GM13976 (cell line): Measurements from ENCODE around the gene PTH1R.
"Not testable (repeated sequence)": the region's sequence is repeated elsewhere in the genome, so short reads cannot be mapped to it uniquely, and the experiment has no call there.

Experiments
- DNase-seq: peaks from one replicate; pipeline ENCODE4 v3.0.0; 2012; ENCODE audit warnings: low spot score
- in situ Hi-C: fragments of 300-500 bp; cut with MboI; formaldehyde crosslinking; loops from one replicate; pipeline ENCODE4 v1.12.0; 2022; ENCODE audit warnings: low sequenced_read_pairs, mixed read lengths, inconsistent platforms; ENCODE audit not compliant: unreplicated experiment
- TF ChIP-seq, protein P1 (sequence below): IDR thresholded peaks from 2 replicates; pipeline ENCODE4 v1.5.1; 2012; ENCODE audit warnings: borderline replicate concordance, mild to moderate bottlenecking; ENCODE audit not compliant: insufficient read depth; ENCODE audit errors: extremely low read depth, missing control alignments, control extremely low read depth

PTH1R gene

DNA sequence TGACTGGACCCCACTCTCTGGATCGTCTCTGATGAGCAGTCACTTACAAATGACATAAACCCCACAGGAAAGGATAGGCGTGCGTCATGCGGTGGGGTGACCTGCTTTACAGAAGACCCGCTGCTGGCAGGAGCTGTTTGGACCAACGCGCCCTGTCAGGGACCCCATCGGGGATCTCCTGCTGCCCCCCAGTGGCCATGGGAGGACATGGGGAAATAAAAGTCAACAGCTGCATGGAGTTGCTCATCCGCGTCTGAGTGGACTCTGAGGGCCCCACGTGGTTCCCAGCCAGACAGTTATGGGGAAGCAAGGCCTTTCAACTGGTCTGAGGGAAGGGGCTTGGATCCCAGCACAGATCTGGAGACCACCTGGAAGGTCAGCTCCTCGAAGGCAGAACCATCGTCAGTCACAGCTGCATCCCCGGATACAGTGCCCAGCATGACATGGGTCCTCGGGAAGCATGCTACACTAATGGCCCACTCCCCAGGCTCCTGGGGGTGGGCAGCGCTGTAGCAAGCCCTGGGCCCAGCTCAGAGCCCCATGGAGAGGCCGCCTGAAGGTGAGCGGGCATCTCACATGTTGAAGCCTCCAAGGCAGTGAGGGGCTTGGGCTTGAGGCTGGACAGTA, 32.1 kb downstream of the PTH1R start:
- DNase-seq, result peak; percentile 94
- TF ChIP-seq, protein P1, sequence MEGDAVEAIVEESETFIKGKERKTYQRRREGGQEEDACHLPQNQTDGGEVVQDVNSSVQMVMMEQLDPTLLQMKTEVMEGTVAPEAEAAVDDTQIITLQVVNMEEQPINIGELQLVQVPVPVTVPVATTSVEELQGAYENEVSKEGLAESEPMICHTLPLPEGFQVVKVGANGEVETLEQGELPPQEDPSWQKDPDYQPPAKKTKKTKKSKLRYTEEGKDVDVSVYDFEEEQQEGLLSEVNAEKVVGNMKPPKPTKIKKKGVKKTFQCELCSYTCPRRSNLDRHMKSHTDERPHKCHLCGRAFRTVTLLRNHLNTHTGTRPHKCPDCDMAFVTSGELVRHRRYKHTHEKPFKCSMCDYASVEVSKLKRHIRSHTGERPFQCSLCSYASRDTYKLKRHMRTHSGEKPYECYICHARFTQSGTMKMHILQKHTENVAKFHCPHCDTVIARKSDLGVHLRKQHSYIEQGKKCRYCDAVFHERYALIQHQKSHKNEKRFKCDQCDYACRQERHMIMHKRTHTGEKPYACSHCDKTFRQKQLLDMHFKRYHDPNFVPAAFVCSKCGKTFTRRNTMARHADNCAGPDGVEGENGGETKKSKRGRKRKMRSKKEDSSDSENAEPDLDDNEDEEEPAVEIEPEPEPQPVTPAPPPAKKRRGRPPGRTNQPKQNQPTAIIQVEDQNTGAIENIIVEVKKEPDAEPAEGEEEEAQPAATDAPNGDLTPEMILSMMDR, result peak; percentile 85
- in situ Hi-C loops, result loop anchor here (25.0 kb wide), 1 partner anchor 453 kb away; no protein-coding TSS in a partner anchor

DNA sequence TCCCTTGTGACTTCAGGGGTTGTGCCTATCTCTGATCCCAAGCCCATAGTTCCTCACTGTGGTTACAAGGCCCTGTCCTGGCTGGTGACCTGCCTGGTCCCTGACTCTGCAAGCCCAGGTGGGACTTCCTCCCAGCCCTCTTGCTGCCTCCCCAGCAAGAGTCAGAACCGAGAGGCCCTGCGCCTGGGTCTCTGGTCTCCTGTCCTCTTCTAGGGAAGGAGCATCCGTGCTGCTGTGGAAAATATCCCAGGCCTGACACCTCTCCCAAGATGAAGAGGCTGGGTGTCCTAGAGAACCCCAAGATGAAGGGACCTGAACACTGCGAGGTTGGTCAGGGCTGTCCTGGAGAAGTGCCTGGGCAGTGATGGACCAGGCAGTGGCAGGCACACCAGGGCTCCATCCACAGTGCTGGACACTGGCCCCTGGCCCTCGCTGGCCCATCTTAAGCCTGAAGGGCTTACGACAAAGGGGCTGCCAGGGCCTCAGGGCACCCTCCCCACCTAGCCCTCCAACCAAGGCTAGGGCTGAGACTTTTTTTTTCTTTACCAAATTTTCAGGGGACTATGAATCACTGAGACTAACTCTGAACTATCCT, 32.7 kb downstream of the PTH1R start:
- DNase-seq, result no peak
- in situ Hi-C loops, result loop anchor here (25.0 kb wide), 1 partner anchor 452 kb away; no protein-coding TSS in a partner anchor
- TF ChIP-seq, protein P1, result no peak

DNA sequence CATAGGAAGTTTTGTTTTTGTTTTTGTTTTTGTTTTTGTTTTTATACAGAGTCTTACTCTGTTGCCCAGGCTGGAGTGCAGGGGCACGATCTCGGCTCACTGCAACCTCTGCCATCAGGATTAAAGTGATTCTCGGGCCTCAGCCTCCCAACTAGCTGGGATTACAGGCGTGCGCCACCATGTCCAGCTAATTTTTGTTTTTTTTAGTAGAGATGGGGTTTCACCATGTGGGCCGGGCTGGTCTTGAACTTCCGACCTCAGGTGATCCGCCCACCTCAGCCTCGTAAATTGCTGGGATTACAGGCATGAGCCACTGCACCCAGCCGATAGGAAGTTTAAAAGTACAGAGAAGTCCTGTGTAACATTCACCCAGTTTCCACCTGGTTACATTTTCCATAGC, 33.4 kb downstream of the PTH1R start:
- DNase-seq, result not testable (repeated sequence)
- in situ Hi-C loops, result loop anchor here (25.0 kb wide), 1 partner anchor 451 kb away; no protein-coding TSS in a partner anchor

DNA sequence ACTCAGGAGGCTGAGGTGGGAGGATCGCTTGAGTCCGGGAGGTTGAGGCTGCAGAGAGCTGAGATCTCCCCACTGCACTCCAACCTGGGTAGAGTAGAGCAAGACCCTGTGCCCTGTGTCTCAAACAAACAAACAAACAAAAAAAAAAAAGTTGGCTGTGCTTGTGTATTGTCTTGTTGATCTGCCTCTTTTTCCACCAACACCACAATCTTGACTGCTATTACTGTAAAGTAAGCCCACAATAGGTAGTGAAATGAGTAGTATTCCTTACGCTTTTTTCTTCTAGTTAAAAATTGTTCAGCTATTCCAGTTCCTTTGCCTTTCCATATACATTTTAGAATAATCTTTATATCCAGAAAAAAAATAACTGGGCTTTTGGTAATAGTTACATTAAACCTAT, 35.5 kb downstream of the PTH1R start:
- DNase-seq, result no peak
- in situ Hi-C loops, result loop anchor here (25.0 kb wide), 1 partner anchor 449 kb away; no protein-coding TSS in a partner anchor
- TF ChIP-seq, protein P1, result no peak

DNA sequence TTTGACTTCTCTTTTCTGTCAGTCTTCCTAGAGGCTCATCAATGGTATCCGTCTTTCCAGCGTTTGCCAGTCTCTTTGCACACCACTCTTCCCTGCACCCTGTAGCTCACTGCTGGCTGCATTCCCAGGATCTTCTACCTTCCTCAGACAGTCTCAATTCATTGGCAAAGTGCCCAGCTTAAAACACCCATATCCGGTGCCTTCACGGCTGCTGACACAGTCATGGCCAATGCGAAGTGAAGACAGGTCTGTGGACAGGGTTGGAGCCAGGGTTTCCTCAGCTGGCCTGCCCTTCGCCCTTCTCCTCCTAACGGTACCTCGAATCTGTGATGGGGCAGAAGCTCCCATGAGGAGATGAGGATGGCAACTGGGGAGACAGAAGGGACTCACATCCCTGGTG, 36.1 kb downstream of the PTH1R start:
- DNase-seq, result no peak
- in situ Hi-C loops, result loop anchor here (25.0 kb wide), 1 partner anchor 449 kb away; no protein-coding TSS in a partner anchor
- TF ChIP-seq, protein P1, result no peak

DNA sequence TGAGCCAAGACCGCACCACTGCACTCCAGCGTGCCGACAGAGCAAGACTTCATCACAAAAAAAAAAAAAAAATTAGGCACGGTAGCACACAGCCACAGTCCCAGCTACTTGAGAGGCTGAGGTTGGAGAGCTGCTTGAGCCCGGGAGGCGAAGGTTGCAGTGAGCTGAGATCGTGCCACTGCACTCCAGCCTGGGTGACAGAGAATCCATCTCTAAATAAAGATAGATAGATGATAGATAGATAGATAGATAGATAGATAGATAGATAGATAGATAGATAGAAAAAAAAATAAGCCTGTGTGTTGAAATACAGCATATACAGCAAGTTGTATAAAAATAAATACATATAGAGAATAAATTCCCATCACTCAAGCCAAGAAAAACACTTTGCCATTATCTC, 37.3 kb downstream of the PTH1R start:
- TF ChIP-seq, protein P1, result no peak
- in situ Hi-C loops, result loop anchor here (25.0 kb wide), 1 partner anchor 447 kb away; no protein-coding TSS in a partner anchor
- DNase-seq, result no peak

DNA sequence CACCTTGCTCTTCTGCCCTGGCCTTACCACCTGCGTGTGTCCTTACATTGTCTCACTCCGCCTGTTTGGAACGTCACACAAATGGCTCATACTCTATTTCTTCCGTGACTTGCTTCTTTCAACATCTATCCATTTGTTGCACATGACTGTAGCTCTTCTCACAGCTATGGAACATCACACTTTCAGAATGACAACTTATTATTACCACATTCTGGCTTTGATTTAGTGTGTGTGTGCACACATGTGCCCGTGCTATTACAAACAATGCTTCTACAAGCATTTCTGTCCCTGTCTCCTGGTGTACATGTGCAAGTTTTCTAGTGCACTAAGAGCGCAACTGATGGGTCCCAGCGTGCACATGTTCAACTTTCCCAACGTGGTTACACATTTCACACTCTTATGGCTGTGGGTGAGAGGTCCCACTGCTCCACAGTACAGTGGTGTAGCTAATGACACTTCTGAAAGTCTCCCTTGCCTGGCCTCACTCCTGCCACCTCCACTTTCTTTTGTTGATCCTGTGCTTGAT, 37.8 kb downstream of the PTH1R start:
- in situ Hi-C loops, result loop anchor here (25.0 kb wide), 1 partner anchor 447 kb away; no protein-coding TSS in a partner anchor
- no peak for DNase-seq
- TF ChIP-seq, protein P1, result no peak
